Activated CD8-positive, alpha-beta memory T cell treated with anti-CD3 and anti-CD28 coated beads for 36 hours (primary cell): ENCODE results near the gene IL19. TPM values are rescaled to one million over a fixed set of nuclear protein-coding genes. Genes with fewer than 3 reads are reported as not detected.
"Not testable (repeated sequence)": the region's sequence is repeated elsewhere in the genome, so short reads cannot be mapped to it uniquely, and the experiment has no call there.

Source experiments
- CTCF ChIA-PET: fragments of 350-600 bp; sonication (Branson Sonifier 250); formaldehyde crosslinking; loops from one replicate; lab custom pipeline; 2021; ENCODE audit warnings: antibody characterized with exemption; lab: Charles Lee
- POLR2A ChIA-PET: fragments of 350-600 bp; sonication (Branson Sonifier 250); formaldehyde crosslinking; loops from one replicate; lab custom pipeline; 2021; ENCODE audit warnings: antibody characterized with exemption; lab: Charles Lee
- total RNA-seq, 2 experiments: library from RNA; stranded (reverse); gene quantifications; one replicate each; pipeline ENCODE4 v1.2.3, GENCODE V29; 2021

IL19 gene
- total RNA-seq, 2 experiments from 2014 or later, result not detected

DNA sequence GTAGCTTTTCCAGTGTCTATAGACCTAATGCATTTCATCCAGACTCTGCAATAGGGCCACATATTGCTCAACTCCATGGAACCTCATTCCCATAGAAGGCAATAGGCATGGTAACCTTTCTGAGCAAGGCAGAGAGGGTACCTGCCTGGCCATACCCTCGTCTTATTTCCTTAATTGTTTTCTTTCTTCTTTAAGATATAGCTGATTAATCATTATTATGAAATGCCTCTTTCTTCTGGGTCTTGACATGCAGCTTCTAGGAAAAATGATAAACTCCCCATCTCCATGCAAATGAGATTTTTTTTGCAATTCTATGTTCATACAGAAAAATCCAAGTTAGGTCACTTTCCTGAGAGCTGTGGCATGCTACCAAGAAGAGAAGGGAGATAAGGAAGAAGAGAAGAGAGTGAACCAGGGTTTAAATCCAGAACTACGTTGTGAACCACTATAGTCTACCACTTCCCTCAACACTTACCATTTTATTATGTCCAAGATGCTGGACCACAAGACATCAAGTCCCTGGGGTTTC lies 61.8 kb downstream of the IL19 start:
- CTCF ChIA-PET, result interaction anchor here (0.6 to 2.2 kb wide), 3 partner anchors 10 to 380 kb away, joined by 3 to 6 read pairs (median 3); no protein-coding TSS in a partner anchor
- POLR2A ChIA-PET, result no interaction called here

- ChIA-PET POLR2A (no interaction called here), CTCF (interaction anchor here (0.7 to 2.2 kb wide), 2 partner anchors 11 to 79 kb away, joined by 3 to 6 read pairs; no protein-coding TSS in a partner anchor)
These were observed 62.6 kb downstream of the IL19 start for GRCh38 chr1:206833106-206833680.

DNA sequence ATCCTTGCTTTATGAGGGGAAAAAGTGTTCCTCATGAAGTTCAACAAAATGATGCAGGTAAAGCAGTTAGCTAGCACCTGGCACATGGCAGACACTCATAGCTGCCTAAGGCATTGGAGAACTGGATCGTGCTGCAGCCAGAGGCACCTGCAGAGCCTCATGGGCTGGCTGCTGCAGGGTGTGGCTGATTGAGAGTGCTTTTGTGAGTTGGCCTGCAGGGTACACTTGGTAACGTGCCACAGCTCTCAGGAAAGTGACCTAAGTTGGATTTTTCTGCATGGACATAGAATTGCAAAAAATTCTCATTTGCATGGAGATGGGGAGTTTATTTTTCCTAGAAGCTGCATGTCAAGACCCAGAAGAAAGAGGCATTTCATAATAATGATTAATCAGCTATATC lies 63.2 kb downstream of the IL19 start:
- POLR2A ChIA-PET, result no interaction called here
- CTCF ChIA-PET, result no interaction called here

DNA sequence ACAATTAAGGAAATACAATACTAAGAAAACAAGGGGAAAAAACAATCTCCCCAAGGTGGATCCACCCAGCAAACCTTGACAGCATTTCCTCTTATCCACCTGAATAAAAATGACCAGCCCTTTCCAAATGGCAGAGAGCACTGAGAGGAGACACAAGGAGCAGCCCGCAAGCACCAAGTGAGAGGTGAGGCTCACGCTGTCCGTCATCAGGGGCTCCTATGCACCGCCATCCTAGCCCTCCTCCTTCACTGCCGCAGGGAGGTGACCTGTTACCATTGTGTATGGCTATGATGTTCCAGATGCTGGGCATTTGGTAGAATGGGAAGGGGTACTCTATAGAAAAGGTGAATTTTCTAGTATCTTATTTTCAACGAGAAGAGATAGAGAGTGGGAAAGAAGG lies 63.6 kb downstream of the IL19 start:
- CTCF ChIA-PET, result no interaction called here
- POLR2A ChIA-PET, result no interaction called here

DNA sequence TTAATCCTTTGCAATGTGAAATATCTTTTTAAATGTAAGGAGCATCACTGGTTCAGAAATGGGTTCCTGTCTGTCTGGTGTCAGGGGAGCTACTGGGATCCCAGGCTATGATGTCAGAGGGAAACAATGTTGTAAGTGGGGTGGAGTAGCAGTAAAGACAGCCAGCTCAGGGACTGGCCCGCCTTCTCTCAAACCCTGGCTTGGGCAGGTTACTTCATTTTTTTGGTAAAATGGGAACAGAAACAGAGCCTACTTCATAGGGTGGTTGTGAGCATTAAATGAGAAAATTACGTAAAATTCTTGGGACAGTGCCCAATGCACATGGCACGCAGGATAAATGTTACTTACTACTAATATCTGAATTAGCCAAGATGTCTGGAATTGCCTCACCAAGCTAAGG lies 64.1 kb downstream of the IL19 start:
- ChIA-PET POLR2A (no interaction called here), CTCF (interaction anchor here (0.8 kb wide), 1 partner anchor 29 kb away, joined by 3 read pairs; no protein-coding TSS in a partner anchor)

DNA sequence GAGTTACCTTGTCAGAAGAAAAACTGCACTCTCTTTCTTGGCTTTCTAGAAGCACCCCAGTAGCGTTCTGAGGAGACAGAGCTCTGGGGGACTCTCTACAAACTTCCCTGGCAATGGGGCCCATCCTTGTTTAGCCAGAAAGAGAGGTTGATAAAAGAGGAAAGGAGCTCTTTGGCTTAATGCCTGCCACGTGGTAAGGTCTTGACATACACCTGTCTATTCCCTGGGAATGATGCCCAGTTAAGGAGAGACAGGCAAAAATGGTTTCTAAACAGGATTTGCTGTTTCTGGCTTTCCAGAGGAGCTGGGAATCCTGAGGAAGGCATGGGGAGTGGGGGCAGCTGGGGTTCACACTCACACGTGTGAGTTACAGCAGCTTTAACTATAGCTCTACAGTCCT lies 64.6 kb downstream of the IL19 start:
- ChIA-PET POLR2A (no interaction called here), CTCF (interaction anchor here (0.8 kb wide), 1 partner anchor 30 kb away, joined by 3 read pairs; no protein-coding TSS in a partner anchor)

- ChIA-PET CTCF (no interaction called here), POLR2A (no interaction called here)
These were observed 65.5 kb downstream of the IL19 start for GRCh38 chr1:206836111-206836510.

DNA sequence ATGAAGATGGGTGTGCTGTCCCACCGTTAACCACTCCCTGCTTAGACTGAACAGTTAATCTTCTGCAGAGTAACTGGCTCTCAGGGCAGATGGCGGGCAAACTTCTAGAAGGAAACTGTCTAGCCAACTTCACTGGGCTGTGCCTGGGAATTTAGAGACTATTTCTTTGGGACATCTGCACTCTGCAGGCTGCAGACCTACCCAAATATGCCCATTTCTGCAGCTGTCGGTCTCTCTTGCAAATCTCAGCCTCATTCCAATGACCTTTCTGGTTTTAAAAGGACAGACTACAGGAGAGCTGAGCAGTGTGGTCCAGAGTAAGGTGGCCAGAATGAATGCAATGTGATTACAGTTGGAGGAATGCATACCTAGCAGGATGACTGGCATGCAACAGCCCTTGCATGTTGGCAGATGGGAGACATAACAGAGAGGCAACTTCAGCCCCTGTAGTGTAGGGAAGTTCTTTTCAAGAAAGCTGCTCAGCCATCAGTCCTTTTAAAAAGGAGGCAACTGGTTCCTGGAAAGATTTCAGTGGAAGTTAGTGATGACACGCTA lies 68.5 kb downstream of the IL19 start:
- CTCF ChIA-PET, result no interaction called here
- POLR2A ChIA-PET, result no interaction called here

GRCh38 chr1:206839857-206840256 lies 69.3 kb downstream of the IL19 start:
- ChIA-PET POLR2A (no interaction called here), CTCF (no interaction called here)

- ChIA-PET CTCF (interaction anchor here (0.9 to 1.5 kb wide), 4 partner anchors 23 to 178 kb away, joined by 3 to 4 read pairs (median 4); no protein-coding TSS in a partner anchor), POLR2A (no interaction called here)
These were observed 71.2 kb downstream of the IL19 start for GRCh38 chr1:206841609-206842323.

DNA sequence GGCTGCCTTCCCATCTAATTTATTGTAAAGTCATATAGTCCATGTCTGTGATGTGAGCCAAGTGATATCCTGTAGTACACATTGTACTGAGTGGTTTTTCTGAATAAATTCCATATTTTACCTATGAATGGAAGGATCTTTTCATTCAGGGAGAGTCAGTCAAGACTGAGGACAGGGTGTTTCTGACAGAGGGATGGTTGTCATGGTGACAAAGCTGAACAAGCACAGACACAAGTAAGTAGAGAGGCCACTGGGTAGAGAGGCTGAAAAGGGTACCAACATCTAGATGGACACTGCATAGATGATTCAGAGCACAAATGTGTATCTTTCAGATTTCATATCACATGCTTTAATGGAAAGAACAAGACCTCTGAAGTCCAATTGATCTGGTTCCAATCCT lies 72.3 kb downstream of the IL19 start:
- POLR2A ChIA-PET, result no interaction called here
- CTCF ChIA-PET, result interaction anchor here (1.5 kb wide), 1 partner anchor 89 kb away, joined by 4 read pairs; no protein-coding TSS in a partner anchor

- POLR2A ChIA-PET, result no interaction called here
- CTCF ChIA-PET, result no interaction called here
These were observed 73.1 kb downstream of the IL19 start for GRCh38 chr1:206843626-206844025.

DNA sequence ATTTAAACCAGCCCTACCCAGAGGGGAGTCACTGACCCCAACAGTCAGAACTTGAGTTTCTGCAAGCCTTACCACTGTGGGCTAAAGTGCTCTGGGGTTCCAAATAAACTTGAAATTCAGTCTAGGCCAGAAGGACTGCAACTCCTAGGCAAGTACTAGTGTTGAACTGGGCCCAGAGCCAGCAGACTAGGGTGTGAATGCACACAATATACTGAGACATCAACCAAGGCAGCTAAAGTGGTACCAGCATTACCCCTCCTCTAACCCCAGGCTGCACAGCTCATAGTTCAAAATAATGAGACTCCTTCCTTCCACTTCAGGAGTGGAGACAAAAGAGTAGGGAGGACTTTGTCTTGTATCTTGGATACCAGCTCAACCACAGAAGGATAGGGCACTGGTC lies 75.9 kb downstream of the IL19 start:
- CTCF ChIA-PET, result no interaction called here

GRCh38 chr1:206847337-206847834 lies 76.8 kb downstream of the IL19 start:
- POLR2A ChIA-PET, result no interaction called here

More for the DNA sequence above, 75.9 kb downstream of the IL19 start:
- POLR2A ChIA-PET, result interaction anchor here (0.5 kb wide), 1 partner anchor 151 kb away, joined by 3 read pairs; no protein-coding TSS in a partner anchor

GRCh38 chr1:206847946-206848345 lies 77.4 kb downstream of the IL19 start:
- ChIA-PET CTCF (interaction anchor here (0.6 to 0.7 kb wide), 2 partner anchors 9 to 31 kb away, joined by 3 read pairs; no protein-coding TSS in a partner anchor), POLR2A (no interaction called here)

More at GRCh38 chr1:206847337-206847834, 76.8 kb downstream of the IL19 start:
- CTCF ChIA-PET, result interaction anchor here (0.7 kb wide), 1 partner anchor 30 kb away, joined by 3 read pairs; no protein-coding TSS in a partner anchor

DNA sequence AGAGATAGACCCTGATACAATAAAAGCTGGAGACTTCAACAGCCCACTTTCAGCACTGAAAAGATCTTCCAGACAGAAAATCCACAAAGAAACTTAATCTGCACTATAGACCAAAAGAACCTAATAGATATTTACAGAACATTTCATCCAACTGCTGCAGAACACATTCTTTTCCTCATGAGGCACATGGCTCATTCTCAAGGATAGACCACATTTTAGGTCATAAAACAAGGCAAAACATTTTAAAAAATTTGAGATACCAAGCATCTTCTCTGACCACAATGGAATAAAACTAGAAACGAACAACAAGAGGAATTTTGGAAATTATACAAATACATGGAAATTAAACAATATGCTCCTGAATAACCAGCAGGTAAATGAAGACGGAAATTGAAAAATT lies 79.8 kb downstream of the IL19 start:
- POLR2A ChIA-PET, result no interaction called here

DNA sequence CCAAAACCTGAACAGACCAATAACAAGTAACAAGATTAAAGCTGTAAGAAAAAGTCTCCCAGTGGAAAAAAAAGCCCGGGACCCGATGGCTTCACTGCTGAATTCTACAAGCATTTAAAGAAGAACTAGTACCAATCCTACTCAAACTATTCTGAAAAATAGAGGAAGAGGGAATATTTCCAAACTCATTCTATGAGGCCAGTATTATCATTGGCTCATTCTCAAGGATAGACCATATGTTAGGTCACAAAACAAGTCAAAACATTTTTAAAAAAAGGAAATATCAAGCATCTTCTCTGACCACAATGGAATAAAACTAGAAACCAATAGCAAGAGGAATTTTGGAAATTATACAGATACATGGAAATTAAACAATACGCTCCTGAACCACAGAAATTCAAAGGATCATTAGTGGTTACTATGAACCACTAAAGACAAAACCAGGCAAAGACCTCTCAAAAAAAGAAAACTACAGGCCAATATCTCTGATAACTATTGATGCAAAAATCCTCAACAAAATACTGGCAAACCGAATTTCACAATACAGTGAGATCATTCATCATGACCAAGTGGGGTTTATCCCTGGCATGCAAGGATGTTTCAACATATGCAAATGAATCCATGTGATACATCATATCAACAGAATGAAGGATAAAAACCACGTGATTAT lies 80.9 kb downstream of the IL19 start:
- CTCF ChIA-PET, result no interaction called here
- POLR2A ChIA-PET, result no interaction called here

More for the DNA sequence above, 79.8 kb downstream of the IL19 start:
- CTCF ChIA-PET, result no interaction called here

- CTCF ChIA-PET, POLR2A ChIA-PET: not testable (repeated sequence)
These were observed 82.1 kb downstream of the IL19 start for GRCh38 chr1:206852662-206853061.

DNA sequence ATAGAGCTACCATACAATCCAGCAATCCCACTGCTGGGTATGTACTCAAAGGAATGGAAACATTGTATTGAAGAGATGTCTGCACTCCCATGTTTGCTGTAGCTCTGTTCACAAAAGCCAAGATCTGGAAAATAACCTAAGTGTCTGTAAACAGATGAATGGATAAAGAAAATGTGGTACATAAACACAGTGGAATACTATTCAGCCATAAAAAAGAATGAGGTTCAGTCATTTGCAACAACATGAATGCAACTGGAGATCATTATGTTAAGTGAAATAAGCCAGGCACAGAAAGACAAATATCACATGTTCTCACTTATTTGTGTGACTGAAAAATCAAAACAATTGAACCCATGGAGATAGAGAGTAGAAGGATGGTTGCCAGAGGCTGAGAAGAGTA lies 83.1 kb downstream of the IL19 start:
- CTCF ChIA-PET, POLR2A ChIA-PET: not testable (repeated sequence)
